Urinary bladder (tissue), 4 donors: ENCODE results near the gene INPP4B. TPM values are rescaled to one million over a fixed set of nuclear protein-coding genes. Genes with fewer than 3 reads are reported as not detected.

Experiments
- DNase-seq: peaks from one replicate; pipeline ENCODE4 v3.0.0-alpha.2; 2015; ENCODE audit errors: extremely low spot score
- H3K27ac ChIP-seq: one replicate; pipeline ENCODE4 v1.5.1; 2013; ENCODE audit warnings: low read depth, mild to moderate bottlenecking, moderate library complexity
- H3K36me3 ChIP-seq: one replicate; pipeline ENCODE4 v1.6.1; 2013; ENCODE audit warnings: mild to moderate bottlenecking, moderate library complexity; ENCODE audit not compliant: insufficient read depth
- H3K4me1 ChIP-seq: one replicate; pipeline ENCODE4 v1.6.1; 2013; ENCODE audit warnings: mild to moderate bottlenecking, moderate library complexity; ENCODE audit not compliant: insufficient read depth
- H3K4me3 ChIP-seq: one replicate; pipeline ENCODE4 v1.5.1; 2013; ENCODE audit warnings: low read depth, low read length
- WGBS: extraction: QIAGEN DNeasy Blood & Tissue Kit; methylation state at CpG from one replicate; pipeline ENCODE4 v1.1.7; 2013; 5-methylcytosine and 5-hydroxymethylcytosine counted together
- polyA plus RNA-seq: library from polyadenylated mRNA; stranded (reverse); fragments of 200-250 nt; gene quantifications from one replicate; pipeline ENCODE4 v1.2.3, GENCODE V29; 2013
- total RNA-seq: library from RNA; depleted of rRNA; stranded (reverse); fragments of >200 nt; gene quantifications from one replicate; pipeline ENCODE4 v1.2.3, GENCODE V29; 2014
- donor health status: healthy with polysubstance abuse.
- donor health status: healthy.

INPP4B gene
- total and polyA plus RNA-seq, 2 donors: 4.7 to 53.9 TPM

DNA sequence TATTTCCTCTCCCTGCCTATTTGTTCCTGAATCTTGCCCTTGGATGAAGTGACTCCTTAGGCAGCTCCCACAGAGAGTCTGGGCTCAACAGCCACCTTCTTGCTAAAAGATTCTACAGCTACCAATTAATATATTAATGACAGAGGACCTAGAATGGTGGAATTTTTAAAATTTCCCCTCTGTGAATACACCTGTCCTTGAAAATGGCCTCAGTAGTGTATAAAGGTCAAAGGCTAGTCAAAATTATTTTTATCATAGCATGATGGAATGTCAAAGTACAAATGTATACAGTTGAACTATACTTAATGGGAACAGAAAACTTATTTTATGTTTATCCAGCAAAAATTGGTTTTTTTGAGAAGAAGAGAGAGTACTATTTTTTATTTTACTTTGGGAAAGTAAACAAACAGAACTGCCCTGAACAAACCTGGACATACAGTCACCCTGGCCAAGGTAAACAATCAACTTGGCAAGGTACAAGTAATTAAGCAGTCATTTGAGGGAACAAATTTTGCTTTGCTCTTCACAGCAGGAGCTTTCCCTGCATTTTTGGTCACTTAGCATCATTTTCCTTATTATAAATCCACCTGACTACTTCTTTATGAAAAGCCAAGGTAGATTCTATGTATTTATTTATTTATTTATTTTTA lies 250.8 kb downstream of the INPP4B start:
- no peak for DNase-seq
- H3K36me3 ChIP-seq: no peaks in the 10 kb centered on the region
- H3K4me1 ChIP-seq: no peaks in the 10 kb centered on the region
- no peak overlapping the region for H3K4me3 ChIP-seq
- H3K27ac ChIP-seq: no peak overlapping the region

DNA sequence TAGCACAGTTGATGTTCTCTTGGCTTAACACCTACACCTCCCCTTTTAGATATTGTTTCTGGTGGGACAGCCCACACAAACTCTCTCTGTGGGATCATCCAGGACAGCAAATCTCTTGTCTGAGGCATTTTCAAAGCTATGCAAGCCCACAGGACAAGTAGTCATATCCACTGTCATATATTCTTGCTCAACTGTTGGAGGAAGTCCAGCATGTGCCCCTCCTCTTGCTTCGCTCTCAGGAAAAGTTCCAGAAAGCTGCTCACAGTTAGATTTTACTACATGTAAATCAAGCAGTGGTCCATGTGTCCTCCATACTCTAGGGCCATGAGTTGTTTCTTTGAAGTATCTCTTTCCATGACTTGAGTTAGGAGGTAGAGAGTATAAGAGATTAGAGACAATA lies 260.7 kb downstream of the INPP4B start:
- 84% methylated on average over 1 of the region's 1 CpG for WGBS

DNA sequence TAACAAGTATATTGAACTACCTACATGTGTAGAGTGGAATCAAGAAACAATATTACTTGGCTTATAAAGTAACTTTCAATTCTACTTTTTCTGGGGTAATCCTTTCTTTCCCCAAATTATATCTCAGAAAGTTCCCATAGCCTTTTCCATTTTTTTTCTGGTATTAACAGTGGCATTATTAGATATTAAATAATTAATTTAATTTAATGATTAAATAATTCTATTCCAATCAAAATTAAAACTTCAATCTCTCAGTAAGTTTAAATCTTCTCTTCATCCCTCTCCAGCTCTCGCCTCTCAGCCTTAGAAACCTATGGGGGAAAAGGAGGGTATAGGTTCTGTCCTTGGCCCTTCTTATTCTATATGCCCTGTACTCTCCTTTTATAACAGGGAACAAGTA lies 262.4 kb downstream of the INPP4B start:
- DNase-seq: no peak
- H3K4me3 ChIP-seq: no peak overlapping the region
- H3K36me3 ChIP-seq: no peaks in the 10 kb centered on the region
- H3K4me1 ChIP-seq: no peaks in the 10 kb centered on the region
- no peak overlapping the region for H3K27ac ChIP-seq
- WGBS: 100% methylated on average over 1 of the region's 1 CpG

More for the DNA sequence above, 260.7 kb downstream of the INPP4B start:
- H3K27ac ChIP-seq: no peak overlapping the region
- H3K36me3 ChIP-seq: no peaks in the 10 kb centered on the region
- no peak overlapping the region for H3K4me3 ChIP-seq
- H3K4me1 ChIP-seq: no peaks in the 10 kb centered on the region
- DNase-seq: no peak

DNA sequence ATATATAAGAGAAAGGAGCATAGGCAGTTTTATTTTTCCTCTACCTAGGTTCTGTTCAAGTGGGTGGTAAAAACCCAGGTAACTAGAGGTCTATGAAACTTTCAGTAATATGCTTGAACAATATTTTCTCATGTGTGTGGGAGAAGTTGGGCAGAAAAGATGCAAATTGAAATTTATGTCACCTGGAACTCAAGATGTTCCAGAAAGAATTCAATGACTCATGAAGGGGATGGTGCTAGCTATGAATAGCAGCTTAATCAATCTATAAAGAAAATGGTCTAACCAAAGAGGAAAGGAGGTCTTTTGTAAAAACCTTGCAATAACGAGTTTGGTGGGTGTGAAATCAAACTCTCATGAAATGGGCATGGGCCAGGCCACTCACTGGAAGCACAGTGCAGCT lies 263.8 kb downstream of the INPP4B start:
- Histone ChIP-seq H3K36me3 (no peaks in the 10 kb centered on the region), H3K4me1 (no peaks in the 10 kb centered on the region), H3K4me3 (no peak overlapping the region), H3K27ac (no peak overlapping the region)
- WGBS: 69% methylated on average over 1 of the region's 1 CpG
- no peak for DNase-seq

DNA sequence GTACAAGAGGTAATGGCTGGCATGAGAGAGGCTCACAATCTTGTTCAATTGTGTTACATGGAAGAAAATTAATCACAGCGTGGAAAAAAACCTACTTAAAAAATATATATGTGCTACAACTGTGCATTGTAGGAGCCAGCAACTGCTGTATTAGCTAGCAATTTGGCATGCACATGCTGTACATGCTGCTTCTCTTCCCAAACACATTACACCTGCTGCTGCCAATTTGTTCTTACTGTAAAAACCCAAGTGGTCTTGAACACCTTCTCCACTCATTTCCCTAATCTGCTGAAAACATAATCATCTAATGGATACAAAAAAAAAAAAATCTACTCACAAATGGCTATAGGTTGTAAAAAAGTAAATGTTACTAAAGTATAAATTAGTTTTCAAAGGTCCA lies 264.2 kb downstream of the INPP4B start:
- no peak overlapping the region for H3K4me3 ChIP-seq
- H3K4me1 ChIP-seq: no peaks in the 10 kb centered on the region
- no peak overlapping the region for H3K27ac ChIP-seq
- no peak for DNase-seq
- H3K36me3 ChIP-seq: no peaks in the 10 kb centered on the region
- WGBS: 89% methylated on average over 1 of the region's 1 CpG

DNA sequence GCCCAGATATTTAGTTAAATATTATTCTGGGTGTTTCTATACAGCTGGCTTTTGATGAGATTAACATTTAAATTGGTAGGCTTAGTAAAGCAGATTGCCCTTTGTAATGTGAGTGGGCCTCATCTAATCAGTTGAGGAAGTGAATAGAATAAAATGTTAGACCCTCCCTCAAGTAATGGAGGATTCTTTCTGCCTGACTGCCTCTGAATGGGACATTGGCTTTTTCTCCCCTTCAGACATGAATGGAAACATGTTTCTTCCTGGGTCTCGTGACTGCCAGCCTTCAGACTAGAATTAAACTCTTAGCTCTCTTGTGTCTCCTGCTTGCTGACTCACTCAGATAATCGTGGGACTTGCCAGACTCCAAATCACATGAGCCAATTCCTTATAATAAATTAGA lies 266.7 kb downstream of the INPP4B start:
- WGBS: 77% methylated on average over 2 of the region's 2 CpGs
- Histone ChIP-seq H3K4me1 (no peaks in the 10 kb centered on the region), H3K27ac (no peak overlapping the region), H3K4me3 (no peak overlapping the region), H3K36me3 (no peaks in the 10 kb centered on the region)
- DNase-seq: no peak

DNA sequence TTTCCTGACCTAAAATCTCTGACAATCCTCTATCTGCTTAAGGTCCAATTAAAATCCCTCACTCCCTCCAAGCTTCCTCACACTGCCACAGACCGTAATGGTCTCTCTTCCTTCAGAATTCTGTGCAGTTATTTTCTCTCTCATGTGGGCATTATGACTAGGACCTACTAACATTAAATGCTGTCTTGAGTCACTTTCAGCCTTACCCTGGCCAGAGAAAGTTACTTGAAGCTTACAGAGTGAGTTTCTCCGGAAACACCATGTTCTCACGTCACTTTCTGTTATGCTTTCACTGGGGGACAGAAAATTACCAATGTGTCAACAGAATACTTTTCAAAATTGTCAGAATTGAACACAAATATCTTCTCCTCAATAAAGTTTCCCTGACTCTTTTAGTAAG lies 271.8 kb downstream of the INPP4B start:
- H3K27ac ChIP-seq: no peak overlapping the region
- DNase-seq: no peak
- H3K4me1 ChIP-seq: no peaks in the 10 kb centered on the region

DNA sequence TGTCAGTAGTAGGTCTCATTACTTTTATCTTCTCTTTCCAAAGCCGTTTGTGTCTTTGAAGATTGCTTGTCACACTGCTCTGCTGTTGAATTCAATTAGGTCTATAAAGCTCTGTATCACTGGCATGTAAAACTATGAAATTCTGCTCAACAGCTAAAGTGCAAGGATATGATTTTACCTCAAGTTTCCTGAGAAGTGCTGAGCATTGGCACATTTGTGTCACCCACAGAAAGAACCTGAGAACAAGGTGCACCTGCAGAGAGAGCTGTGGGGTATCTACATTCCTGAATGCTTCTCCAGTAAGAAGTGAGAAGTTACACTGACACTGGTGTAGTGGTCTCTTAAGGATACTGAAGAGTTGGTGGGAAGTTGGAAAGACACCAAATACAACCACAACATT lies 274.0 kb downstream of the INPP4B start:
- Histone ChIP-seq H3K36me3 (no peaks in the 10 kb centered on the region), H3K4me1 (no peaks in the 10 kb centered on the region), H3K4me3 (no peak overlapping the region), H3K27ac (no peak overlapping the region)
- 52% methylated on average over 1 of the region's 1 CpG for WGBS
- DNase-seq: no peak

More for the DNA sequence above, 271.8 kb downstream of the INPP4B start:
- WGBS: 90% methylated on average over 3 of the region's 3 CpGs
- no peaks in the 10 kb centered on the region for H3K36me3 ChIP-seq
- H3K4me3 ChIP-seq: no peak overlapping the region

DNA sequence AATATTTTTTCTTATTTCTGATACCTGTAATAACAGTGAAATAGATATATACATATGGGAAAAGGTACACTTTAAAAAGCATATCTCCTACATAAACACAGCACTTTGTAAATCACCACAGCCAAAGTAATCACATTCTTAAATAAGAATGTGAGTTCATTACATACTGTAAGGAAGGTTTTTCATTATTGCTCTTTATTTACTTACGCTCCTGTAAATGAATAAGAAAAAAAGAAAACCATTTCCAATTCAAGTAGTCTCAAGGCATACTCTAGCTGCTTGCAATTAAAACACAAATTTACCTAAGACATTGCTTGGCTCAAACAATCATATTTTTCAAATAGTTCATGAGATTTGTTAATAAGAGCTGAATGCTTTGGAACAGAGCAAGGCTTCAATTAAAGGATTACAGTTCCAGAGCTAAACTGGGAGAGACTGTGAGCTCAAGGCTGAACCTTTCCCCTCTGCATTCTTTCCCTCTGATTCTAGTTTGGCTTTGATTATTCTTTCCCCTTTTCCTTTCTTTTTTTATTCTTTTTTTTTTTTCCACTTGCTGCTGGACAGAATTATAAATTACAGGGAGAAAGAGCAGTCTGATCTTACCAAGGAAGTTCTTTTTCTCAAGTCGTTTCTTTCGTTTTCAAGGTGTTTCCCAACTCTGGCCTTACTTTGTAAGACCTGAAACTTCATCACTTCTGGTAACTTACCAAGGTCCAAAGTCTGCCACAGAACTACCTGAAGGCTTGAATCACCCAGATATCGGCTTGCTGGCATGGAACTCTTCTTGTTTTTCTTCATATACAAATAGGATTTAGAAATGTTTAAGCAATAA lies 278.3 kb downstream of the INPP4B start:
- Histone ChIP-seq H3K4me1 (no peaks in the 10 kb centered on the region), H3K4me3 (no peak overlapping the region), H3K36me3 (no peaks in the 10 kb centered on the region), H3K27ac (no peak overlapping the region)
- 58% methylated on average over 4 of the region's 4 CpGs for WGBS
- no peak for DNase-seq

DNA sequence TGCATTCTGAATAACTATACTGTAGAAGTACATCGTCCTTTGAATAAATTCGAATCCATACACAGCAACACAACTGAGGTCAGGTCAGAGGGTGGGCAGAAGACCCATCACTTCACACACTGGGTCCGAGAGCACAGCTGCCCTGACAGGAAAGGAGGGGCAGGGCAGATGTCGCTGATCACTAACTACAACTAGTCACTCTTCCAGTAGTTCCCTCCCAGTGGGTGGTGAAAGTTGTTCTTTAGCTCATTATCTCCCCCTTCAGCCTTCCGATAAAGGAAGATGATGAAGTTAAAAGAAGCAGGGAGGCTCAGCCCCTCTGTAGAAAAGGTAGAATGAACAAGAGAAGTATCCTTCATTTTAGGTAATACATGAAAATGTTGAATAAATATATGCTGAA lies 278.9 kb downstream of the INPP4B start:
- H3K27ac ChIP-seq: no peak overlapping the region
- WGBS: 61% methylated on average over 5 of the region's 5 CpGs
- no peaks in the 10 kb centered on the region for H3K4me1 ChIP-seq
- H3K36me3 ChIP-seq: no peaks in the 10 kb centered on the region
- no peak overlapping the region for H3K4me3 ChIP-seq
- DNase-seq: no peak

DNA sequence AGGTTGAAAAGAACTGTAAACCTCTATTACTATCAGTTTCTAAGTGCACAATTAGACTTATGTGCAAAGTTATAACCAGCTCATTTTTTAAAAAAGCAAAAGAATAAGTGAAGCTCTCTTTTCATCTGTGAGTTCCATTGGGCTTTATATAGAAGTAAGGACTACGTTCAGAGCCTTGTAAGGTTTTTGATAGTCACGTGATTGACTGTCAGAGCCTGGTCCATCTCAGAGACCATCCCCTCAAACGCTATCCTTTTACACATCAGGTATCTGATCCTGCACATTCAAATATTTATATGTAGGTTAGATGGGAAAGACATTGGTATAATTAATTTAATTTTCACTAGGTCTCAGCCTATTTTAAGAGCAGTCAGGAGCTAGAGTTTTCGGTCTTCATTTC lies 279.3 kb downstream of the INPP4B start:
- 81% methylated on average over 4 of the region's 4 CpGs for WGBS
- no peak for DNase-seq
- Histone ChIP-seq H3K4me1 (no peaks in the 10 kb centered on the region), H3K27ac (no peak overlapping the region), H3K36me3 (no peaks in the 10 kb centered on the region), H3K4me3 (no peak overlapping the region)

DNA sequence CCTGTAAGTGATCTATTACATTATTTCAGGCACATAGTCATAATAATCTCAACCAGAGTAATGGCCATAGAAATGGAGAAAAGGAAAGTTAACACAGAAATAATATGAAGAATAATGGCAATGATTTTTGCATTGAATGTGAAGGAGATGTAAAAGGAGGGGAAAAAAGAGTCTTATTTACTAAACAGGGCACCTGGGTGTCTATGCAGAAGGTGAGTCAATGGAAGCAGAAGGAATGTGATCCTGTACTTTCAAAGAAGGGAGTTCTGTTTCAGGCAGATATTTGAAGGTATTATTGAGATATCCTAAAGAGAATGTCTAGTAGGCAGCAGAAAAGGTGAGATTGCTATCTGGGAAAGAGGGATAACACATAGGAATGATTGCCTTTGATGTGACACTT lies 279.9 kb downstream of the INPP4B start:
- H3K4me3 ChIP-seq: no peak overlapping the region
- peak overlapping the region; percentile 38 for H3K27ac ChIP-seq
- no peaks in the 10 kb centered on the region for H3K4me1 ChIP-seq
- DNase-seq: no peak
- no peaks in the 10 kb centered on the region for H3K36me3 ChIP-seq

DNA sequence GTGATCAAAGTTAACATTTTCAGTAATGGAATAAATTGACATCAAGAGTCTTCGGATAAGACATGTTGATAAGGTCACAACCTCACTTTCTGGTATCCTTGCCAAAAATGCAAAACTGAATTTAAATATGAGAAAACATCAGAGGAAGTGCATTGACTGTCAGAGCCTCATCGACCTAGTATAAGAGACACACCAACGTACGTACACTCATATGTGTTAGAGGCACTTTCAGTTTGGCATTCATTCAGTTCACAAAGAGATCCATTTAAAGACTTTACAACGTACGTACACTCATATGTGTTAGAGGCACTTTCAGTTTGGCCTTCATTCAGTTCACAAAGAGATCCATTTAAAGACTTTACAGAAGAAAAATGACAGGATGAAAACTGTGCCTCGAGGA lies 280.3 kb downstream of the INPP4B start:
- H3K4me3 ChIP-seq: no peak overlapping the region
- WGBS: 80% methylated on average over 7 of the region's 7 CpGs
- H3K4me1 ChIP-seq: no peaks in the 10 kb centered on the region
- H3K36me3 ChIP-seq: no peaks in the 10 kb centered on the region
- DNase-seq: no peak
- no peak overlapping the region for H3K27ac ChIP-seq

DNA sequence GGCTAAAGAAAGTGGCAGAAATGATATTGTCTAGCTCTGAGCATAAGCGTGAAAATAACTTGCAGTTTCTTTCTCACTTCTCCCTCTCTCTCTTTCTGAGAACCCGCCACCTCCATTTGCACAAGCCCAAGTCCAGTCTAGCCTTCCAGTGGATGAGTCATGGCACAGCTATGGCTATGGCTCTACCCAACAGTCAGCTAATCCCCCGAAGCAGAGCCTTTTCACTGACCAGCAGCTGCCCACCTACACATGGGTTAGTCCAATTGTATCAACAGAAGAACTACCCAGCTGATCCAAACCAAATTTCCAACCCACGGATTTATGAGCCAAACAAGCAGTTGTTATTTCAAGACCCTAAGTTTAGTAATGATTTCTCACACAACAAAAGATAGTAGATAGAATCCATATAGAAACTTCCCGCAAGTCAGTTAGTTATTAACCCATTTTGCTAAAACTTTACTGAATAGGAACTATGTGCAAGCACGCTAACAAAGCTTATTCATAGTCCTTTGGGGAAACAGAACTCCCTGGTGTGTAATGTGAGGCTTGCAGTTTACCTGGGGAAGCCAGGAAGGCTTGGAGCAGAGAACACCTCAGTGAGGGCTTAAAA lies 282.3 kb downstream of the INPP4B start:
- WGBS: 90% methylated on average over 6 of the region's 6 CpGs
- H3K4me1 ChIP-seq: no peaks in the 10 kb centered on the region
- DNase-seq: no peak

More for the DNA sequence above, 282.3 kb downstream of the INPP4B start:
- Histone ChIP-seq H3K4me3 (no peak overlapping the region), H3K27ac (no peak overlapping the region), H3K36me3 (no peaks in the 10 kb centered on the region)
